ENCODE results near the gene USP24.

DNA sequence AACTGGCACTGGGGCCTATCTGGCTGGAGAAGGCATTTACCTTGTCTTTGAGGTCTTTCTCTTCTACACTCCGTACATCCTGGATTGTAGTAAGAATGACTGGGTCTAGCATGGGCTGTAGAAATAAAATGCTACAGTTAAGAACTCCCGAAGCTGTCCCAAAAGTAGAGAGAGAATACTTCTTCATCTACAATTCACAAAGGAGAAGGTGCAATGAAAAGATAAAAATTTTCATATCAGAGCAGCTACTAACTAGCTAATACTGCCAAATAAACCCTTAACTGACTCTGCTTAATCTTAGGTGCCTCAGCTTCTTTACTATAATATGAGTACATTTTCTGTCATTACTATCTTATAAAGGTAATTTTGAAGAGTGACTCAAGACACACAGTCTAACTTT, 55.6 kb downstream of the USP24 start:
- TF ChIP-seq, protein P1, sequence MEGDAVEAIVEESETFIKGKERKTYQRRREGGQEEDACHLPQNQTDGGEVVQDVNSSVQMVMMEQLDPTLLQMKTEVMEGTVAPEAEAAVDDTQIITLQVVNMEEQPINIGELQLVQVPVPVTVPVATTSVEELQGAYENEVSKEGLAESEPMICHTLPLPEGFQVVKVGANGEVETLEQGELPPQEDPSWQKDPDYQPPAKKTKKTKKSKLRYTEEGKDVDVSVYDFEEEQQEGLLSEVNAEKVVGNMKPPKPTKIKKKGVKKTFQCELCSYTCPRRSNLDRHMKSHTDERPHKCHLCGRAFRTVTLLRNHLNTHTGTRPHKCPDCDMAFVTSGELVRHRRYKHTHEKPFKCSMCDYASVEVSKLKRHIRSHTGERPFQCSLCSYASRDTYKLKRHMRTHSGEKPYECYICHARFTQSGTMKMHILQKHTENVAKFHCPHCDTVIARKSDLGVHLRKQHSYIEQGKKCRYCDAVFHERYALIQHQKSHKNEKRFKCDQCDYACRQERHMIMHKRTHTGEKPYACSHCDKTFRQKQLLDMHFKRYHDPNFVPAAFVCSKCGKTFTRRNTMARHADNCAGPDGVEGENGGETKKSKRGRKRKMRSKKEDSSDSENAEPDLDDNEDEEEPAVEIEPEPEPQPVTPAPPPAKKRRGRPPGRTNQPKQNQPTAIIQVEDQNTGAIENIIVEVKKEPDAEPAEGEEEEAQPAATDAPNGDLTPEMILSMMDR (IDR thresholded peaks at IDR 0.05) = no peak
- TF ChIP-seq EZH2phosphoT487 (IDR thresholded peaks at IDR 0.05) (no peak), EZH2 (IDR thresholded peaks at IDR 0.05) (no peak)
